Breast epithelium (tissue), 3 donors: ENCODE results near the gene CHRNB2.

Experiments used
- POLR2AphosphoS5 ChIP-seq, 3 donors: sonication (generic); formaldehyde crosslinking; IDR thresholded peaks; one replicate each; pipeline ENCODE4 v1.6.1; 2017; ENCODE audit warnings: antibody characterized with exemption in 3 of 3
- TF ChIP-seq, protein P1 (sequence below), 3 donors: fragments of 450-650 bp; IDR thresholded peaks; one replicate each; pipeline ENCODE4 v1.5.1; 2016 to 2017; ENCODE audit warnings: antibody characterized with exemption in 3 of 3, mild to moderate bottlenecking in 3 of 3, moderate library complexity in 3 of 3

- TF ChIP-seq, protein P1, sequence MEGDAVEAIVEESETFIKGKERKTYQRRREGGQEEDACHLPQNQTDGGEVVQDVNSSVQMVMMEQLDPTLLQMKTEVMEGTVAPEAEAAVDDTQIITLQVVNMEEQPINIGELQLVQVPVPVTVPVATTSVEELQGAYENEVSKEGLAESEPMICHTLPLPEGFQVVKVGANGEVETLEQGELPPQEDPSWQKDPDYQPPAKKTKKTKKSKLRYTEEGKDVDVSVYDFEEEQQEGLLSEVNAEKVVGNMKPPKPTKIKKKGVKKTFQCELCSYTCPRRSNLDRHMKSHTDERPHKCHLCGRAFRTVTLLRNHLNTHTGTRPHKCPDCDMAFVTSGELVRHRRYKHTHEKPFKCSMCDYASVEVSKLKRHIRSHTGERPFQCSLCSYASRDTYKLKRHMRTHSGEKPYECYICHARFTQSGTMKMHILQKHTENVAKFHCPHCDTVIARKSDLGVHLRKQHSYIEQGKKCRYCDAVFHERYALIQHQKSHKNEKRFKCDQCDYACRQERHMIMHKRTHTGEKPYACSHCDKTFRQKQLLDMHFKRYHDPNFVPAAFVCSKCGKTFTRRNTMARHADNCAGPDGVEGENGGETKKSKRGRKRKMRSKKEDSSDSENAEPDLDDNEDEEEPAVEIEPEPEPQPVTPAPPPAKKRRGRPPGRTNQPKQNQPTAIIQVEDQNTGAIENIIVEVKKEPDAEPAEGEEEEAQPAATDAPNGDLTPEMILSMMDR (IDR thresholded peaks at IDR 0.05), result no peak
- TF ChIP-seq POLR2AphosphoS5 (IDR thresholded peaks at IDR 0.05), result no peak
Measured at GRCh38 chr1:154603317-154603716, 35.7 kb downstream of the CHRNB2 start.
